Stomach (tissue), 4 donors: ENCODE measurements around the gene GNPDA1.

Experiments
- EP300 ChIP-seq: sonication (generic); formaldehyde crosslinking; IDR thresholded peaks from one replicate; pipeline ENCODE4 v1.6.1; 2017; ENCODE audit warnings: antibody characterized with exemption
- TF ChIP-seq, protein P1 (sequence below), 7 experiments: fragments of 450-650 bp in 4 of 7; fragments of 200-600 bp in 3 of 7; sonication (generic) in 3 of 7; IDR thresholded peaks; one replicate each; pipeline ENCODE4 v1.5.1; 2016 to 2019; ENCODE audit warnings: antibody characterized with exemption in 7 of 7, control low read depth in 2 of 7, mild to moderate bottlenecking in 1 of 7

DNA sequence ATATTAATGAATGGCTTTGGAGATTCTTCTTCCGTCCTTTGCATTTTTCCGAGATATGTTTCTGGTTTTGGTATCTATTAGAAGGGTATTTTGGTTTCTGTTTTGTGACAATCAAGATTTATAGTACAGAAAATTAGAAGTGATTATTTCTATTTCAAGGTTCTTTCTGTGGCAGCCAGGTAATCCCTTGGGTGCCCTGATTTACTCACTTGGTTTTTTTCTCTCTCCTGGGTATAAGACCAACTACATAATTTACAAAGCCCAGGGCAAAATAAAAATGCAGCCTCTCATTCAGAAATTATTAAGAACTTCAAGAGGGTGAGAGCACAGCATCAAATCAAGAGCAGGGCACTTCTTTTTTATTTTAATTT is 45.9 kb downstream of the GNPDA1 start:
- TF ChIP-seq, protein P1, sequence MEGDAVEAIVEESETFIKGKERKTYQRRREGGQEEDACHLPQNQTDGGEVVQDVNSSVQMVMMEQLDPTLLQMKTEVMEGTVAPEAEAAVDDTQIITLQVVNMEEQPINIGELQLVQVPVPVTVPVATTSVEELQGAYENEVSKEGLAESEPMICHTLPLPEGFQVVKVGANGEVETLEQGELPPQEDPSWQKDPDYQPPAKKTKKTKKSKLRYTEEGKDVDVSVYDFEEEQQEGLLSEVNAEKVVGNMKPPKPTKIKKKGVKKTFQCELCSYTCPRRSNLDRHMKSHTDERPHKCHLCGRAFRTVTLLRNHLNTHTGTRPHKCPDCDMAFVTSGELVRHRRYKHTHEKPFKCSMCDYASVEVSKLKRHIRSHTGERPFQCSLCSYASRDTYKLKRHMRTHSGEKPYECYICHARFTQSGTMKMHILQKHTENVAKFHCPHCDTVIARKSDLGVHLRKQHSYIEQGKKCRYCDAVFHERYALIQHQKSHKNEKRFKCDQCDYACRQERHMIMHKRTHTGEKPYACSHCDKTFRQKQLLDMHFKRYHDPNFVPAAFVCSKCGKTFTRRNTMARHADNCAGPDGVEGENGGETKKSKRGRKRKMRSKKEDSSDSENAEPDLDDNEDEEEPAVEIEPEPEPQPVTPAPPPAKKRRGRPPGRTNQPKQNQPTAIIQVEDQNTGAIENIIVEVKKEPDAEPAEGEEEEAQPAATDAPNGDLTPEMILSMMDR (IDR thresholded peaks at IDR 0.05) = no peak
- no peak for TF ChIP-seq EP300
